GM12873 (cell line): Measurements from ENCODE around the gene MYCBPAP.

Experiments
- TF ChIP-seq, protein P1 (sequence below): IDR thresholded peaks from 2 replicates; pipeline ENCODE4 v1.5.1; 2012; ENCODE audit warnings: low read depth, mild to moderate bottlenecking, moderate library complexity, low read length, control low read depth; ENCODE audit not compliant: insufficient read depth; ENCODE audit errors: missing control alignments

The MYCBPAP gene

GRCh38 chr17:50464121-50464520 lies 44.1 kb upstream of the MYCBPAP start:
- TF ChIP-seq, protein P1, sequence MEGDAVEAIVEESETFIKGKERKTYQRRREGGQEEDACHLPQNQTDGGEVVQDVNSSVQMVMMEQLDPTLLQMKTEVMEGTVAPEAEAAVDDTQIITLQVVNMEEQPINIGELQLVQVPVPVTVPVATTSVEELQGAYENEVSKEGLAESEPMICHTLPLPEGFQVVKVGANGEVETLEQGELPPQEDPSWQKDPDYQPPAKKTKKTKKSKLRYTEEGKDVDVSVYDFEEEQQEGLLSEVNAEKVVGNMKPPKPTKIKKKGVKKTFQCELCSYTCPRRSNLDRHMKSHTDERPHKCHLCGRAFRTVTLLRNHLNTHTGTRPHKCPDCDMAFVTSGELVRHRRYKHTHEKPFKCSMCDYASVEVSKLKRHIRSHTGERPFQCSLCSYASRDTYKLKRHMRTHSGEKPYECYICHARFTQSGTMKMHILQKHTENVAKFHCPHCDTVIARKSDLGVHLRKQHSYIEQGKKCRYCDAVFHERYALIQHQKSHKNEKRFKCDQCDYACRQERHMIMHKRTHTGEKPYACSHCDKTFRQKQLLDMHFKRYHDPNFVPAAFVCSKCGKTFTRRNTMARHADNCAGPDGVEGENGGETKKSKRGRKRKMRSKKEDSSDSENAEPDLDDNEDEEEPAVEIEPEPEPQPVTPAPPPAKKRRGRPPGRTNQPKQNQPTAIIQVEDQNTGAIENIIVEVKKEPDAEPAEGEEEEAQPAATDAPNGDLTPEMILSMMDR = no peak

GRCh38 chr17:50464736-50465135 lies 43.5 kb upstream of the MYCBPAP start:
- TF ChIP-seq, protein P1 = no peak

DNA sequence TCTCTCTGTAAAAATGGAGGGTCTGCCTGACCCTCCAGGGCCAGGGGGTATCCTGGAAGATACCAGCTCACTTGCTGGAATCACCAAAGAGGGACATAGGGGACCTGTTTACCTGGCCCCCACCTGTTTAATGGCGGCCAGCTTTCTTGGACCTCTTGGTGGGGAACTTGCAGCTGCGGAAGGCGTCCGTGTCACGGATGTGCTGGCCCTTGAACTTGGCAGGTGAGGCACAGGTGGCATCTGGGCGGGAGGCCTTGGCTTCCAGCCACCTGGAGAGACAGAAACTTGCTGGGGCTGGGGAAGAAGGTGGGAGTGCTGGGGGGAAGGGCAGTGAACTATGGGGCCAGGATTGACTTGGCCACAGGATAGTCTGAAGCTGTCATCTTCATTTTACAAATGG lies 43.1 kb upstream of the MYCBPAP start:
- TF ChIP-seq, protein P1 = no peak

GRCh38 chr17:50465635-50466034 lies 42.6 kb upstream of the MYCBPAP start:
- TF ChIP-seq, protein P1 = no peak

DNA sequence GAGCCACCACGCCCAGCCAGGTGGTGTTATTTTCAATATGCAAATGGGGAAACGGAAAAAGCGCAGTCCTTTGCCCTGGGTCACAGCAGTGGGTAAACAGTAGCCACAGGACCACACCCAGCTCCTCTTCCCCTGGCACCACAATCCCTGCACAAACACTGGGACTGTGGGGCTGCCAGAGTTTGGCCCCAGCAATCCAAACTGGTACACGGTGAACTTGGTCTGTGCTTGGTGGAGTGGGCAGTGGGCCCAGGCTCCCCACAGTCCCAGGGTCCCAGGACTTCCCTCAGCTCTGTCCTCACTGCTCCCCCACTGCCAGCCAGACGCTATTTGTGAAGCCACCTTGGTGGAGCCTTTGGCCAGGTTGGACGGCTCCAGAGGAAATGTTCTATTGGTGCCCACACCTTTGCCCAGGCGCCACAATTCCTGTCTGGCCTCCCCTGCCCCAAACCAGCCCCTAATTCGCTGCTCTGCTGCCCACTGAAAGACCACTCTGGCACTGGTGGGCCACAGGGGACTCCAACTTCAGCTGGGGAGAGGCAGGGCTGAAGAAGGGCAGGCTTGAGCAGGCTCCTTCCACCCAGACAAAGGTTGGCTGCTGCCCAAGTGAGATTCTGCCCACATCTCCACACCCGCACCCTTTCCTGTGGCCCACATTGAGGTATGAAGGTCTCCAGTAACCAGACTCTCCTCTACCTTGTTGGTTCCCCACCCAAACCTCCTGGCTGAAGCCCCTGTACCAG lies 41.7 kb upstream of the MYCBPAP start:
- TF ChIP-seq, protein P1 = no peak

DNA sequence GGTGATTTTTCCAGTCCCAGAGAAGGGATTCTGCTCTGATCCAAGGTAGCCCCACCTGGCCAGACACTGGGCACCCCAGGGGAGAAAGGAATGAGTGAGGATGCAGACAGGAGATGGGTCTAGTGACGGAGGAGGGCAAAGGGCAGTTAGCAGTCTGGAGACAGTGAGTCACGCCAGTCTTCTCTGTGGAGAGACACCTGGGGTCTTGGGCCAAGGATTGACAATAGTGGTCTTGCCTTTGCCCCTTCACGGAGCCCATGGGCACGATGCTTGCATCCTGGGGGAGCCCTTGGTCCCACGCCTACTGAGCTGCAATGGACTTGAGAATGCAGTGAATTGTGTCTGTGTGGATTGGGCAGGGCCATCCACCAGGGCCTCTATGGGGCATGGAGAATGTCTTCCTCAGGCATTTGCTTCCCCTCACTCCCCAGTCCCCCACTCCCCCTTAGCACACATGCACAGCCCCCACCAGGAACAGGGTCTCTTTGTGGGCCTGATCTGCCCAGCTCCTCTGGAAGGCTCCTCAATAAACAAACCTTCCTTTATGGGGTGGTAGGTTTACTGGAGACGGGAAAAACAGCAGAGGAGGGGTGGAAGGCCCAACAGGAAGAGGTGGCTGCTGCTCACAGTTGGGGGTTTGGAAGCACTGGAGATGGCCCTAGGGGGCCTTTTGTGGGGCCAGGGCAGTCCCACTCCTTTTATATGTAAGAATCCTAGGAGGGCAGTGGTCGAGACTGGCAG lies 41.0 kb upstream of the MYCBPAP start:
- TF ChIP-seq, protein P1 = no peak

- TF ChIP-seq, protein P1 = no peak
Observed at GRCh38 chr17:50467855-50468303, 40.4 kb upstream of the MYCBPAP start.
